ENCODE results near the gene FAIM.
"Not testable (repeated sequence)": the region's sequence is repeated elsewhere in the genome, so short reads cannot be mapped to it uniquely, and the experiment has no call there.

The FAIM gene

GRCh38 chr3:138593488-138594149 lies 15.0 kb upstream of the FAIM start:
- in situ Hi-C loops (cut with MboI; ENCODE audit: low pct_unique_long_range_greater_than_20kb, low sequenced_read_pairs, unreplicated experiment) = loop anchor here (10.0 kb wide), 1 partner anchor 321 kb away; no protein-coding TSS in a partner anchor
- DNase-seq (ENCODE audit: low spot score) = no peak
- no peak for TF ChIP-seq CTCF (IDR thresholded peaks at IDR 0.05; ENCODE audit: extremely low read depth, insufficient read depth, missing control alignments)

- peak; percentile 82 for TF ChIP-seq CTCF (IDR thresholded peaks at IDR 0.05; ENCODE audit: extremely low read depth, insufficient read depth, missing control alignments)
- DNase-seq (ENCODE audit: low spot score) = peak; percentile 84
- in situ Hi-C loops (cut with MboI; ENCODE audit: low pct_unique_long_range_greater_than_20kb, low sequenced_read_pairs, unreplicated experiment) = loop anchor here (10.0 kb wide), 1 partner anchor 320 kb away; no protein-coding TSS in a partner anchor
These were observed 14.2 kb upstream of the FAIM start, which contains the start of gene CEP70 for GRCh38 chr3:138594150-138594934. CEP70 (minus strand) TSS chr3:138594260; CDS start chr3:138572927, 21,333 bp downstream.

GRCh38 chr3:138594935-138595610 lies 13.5 kb upstream of the FAIM start:
- no peak for DNase-seq (ENCODE audit: low spot score)
- in situ Hi-C loops (cut with MboI; ENCODE audit: low pct_unique_long_range_greater_than_20kb, low sequenced_read_pairs, unreplicated experiment) = loop anchor here (5.0 to 10.0 kb wide), 2 partner anchors 107 to 320 kb away; no protein-coding TSS in a partner anchor
- TF ChIP-seq CTCF (IDR thresholded peaks at IDR 0.05; ENCODE audit: extremely low read depth, insufficient read depth, missing control alignments) = no peak

GRCh38 chr3:138597186-138597976 lies 11.2 kb upstream of the FAIM start:
- DNase-seq (ENCODE audit: low spot score) = not testable (repeated sequence)
- in situ Hi-C loops (cut with MboI; ENCODE audit: low pct_unique_long_range_greater_than_20kb, low sequenced_read_pairs, unreplicated experiment) = loop anchor here (5.0 to 10.0 kb wide), 2 partner anchors 105 to 317 kb away; no protein-coding TSS in a partner anchor

GRCh38 chr3:138598534-138598933 lies 10.0 kb upstream of the FAIM start:
- in situ Hi-C loops (cut with MboI; ENCODE audit: low pct_unique_long_range_greater_than_20kb, low sequenced_read_pairs, unreplicated experiment) = loop anchor here (5.0 to 10.0 kb wide), 2 partner anchors 104 to 316 kb away; no protein-coding TSS in a partner anchor
- TF ChIP-seq CTCF (IDR thresholded peaks at IDR 0.05; ENCODE audit: extremely low read depth, insufficient read depth, missing control alignments) = no peak

GRCh38 chr3:138600100-138600745 lies 8.3 kb upstream of the FAIM start:
- in situ Hi-C loops (cut with MboI; ENCODE audit: low pct_unique_long_range_greater_than_20kb, low sequenced_read_pairs, unreplicated experiment) = no loop called here
- no peak for TF ChIP-seq CTCF (IDR thresholded peaks at IDR 0.05; ENCODE audit: extremely low read depth, insufficient read depth, missing control alignments)
- DNase-seq (ENCODE audit: low spot score) = no peak

More at GRCh38 chr3:138598534-138598933, 10.0 kb upstream of the FAIM start:
- no peak for DNase-seq (ENCODE audit: low spot score)

GRCh38 chr3:138601661-138602060 lies 6.9 kb upstream of the FAIM start:
- DNase-seq (ENCODE audit: low spot score); in situ Hi-C loops (cut with MboI; ENCODE audit: low pct_unique_long_range_greater_than_20kb, low sequenced_read_pairs, unreplicated experiment): not testable (repeated sequence)

- DNase-seq (ENCODE audit: low spot score); in situ Hi-C loops (cut with MboI; ENCODE audit: low pct_unique_long_range_greater_than_20kb, low sequenced_read_pairs, unreplicated experiment): not testable (repeated sequence)
These were observed 4.4 kb upstream of the FAIM start for GRCh38 chr3:138604106-138604595.

All from GM13977 (cell line).